ENCODE results near the gene ATRIP.

GRCh38 chr3:48426401-48426909 lies 20.1 kb upstream of the ATRIP start:
- TF ChIP-seq CTCF (IDR thresholded peaks at IDR 0.05; ENCODE audit: poor library complexity, severe bottlenecking), result no peak
- TF ChIP-seq EP300 (conservative IDR thresholded peaks at IDR 0.05; ENCODE audit: poor library complexity, severe bottlenecking), result no peak
- TF ChIP-seq MXI1 (conservative IDR thresholded peaks at IDR 0.05; ENCODE audit: poor library complexity, severe bottlenecking), result no peak
- no peak for TF ChIP-seq RAD21 (conservative IDR thresholded peaks at IDR 0.05)
- no peak for TF ChIP-seq EZH2 (IDR thresholded peaks at IDR 0.05; ENCODE audit: borderline replicate concordance, insufficient read depth, low read length, poor library complexity, severe bottlenecking)

Measured in neural cell (in vitro differentiated cells).